HL-60 (cell line): ENCODE data around the gene ADPRS.

Experiments used
- CTCF ChIP-seq: IDR thresholded peaks from one replicate; pipeline ENCODE4 v1.5.1; 2011; ENCODE audit warnings: low read length, control low read depth, inconsistent platforms; ENCODE audit not compliant: insufficient read depth
- GABPA ChIP-seq: IDR thresholded peaks from 2 replicates; pipeline ENCODE4 v1.6.1; 2012; ENCODE audit warnings: low read depth
- REST ChIP-seq: IDR thresholded peaks from 2 replicates; pipeline ENCODE4 v1.6.1; 2012; ENCODE audit warnings: low read depth; ENCODE audit not compliant: insufficient replicate concordance

GRCh38 chr1:36126005-36126716 lies 37.5 kb downstream of the ADPRS start:
- TF ChIP-seq CTCF (no peak), GABPA (no peak), REST (no peak)
